H1 (cell line): ENCODE data around the gene PAK6. TPM values are rescaled to one million over a fixed set of nuclear protein-coding genes. Genes with fewer than 3 reads are reported as not detected.

ENCODE experiments used
- CREB1 ChIP-seq: IDR thresholded peaks from 2 replicates; pipeline ENCODE4 v1.6.1; 2012; ENCODE audit warnings: inconsistent platforms
- POLR2A ChIP-seq, 2 experiments: IDR thresholded peaks; 1 replicate in 1 of 2; 2 replicates in 1 of 2; pipeline ENCODE4 v1.6.1; 2011; ENCODE audit warnings: low read depth in 2 of 2, low read length in 2 of 2, mild to moderate bottlenecking in 2 of 2; ENCODE audit errors: control extremely low read depth in 1 of 2
- POU5F1 ChIP-seq: IDR thresholded peaks from 2 replicates; pipeline ENCODE4 v1.6.1; 2011; ENCODE audit warnings: low read depth, mild to moderate bottlenecking, low read length, moderate library complexity
- SIX5 ChIP-seq: IDR thresholded peaks from 2 replicates; pipeline ENCODE4 v1.6.1; 2011; ENCODE audit warnings: mild to moderate bottlenecking, low read depth, low read length
- TCF12 ChIP-seq: IDR thresholded peaks from 2 replicates; pipeline ENCODE4 v1.6.1; 2011; ENCODE audit warnings: low read depth, mild to moderate bottlenecking, low read length
- polyA plus RNA-seq, 7 experiments: library from polyadenylated mRNA; depleted of rRNA in 3 of 7; stranded (reverse) in 5 of 7; unstranded in 2 of 7; fragments of >200 nt in 5 of 7; fragments of 200-250 nt in 2 of 7; gene quantifications; 1 replicate in 5 of 7; 2 replicates in 1 of 7; 4 replicates in 1 of 7; pipeline versions ENCODE4 v1.2.1 to v1.2.3, GENCODE V29; 2011 to 2013; ENCODE audit warnings: missing spikeins in 2 of 7, mixed read lengths in 2 of 7
- total RNA-seq: library from RNA; stranded (reverse); fragmentation: NEBNext Ultra II Directional; extraction: Animal tissue kit (Norgen Biotek cat#: 25700); gene quantifications from 2 replicates; pipeline ENCODE4 v1.2.1, GENCODE V29; 2021
- TF ChIP-seq, protein P1 (sequence below): fragments of 300-600 bp; sonication (generic); IDR thresholded peaks from 2 replicates; pipeline ENCODE4 v1.7.1; 2012; ENCODE audit warnings: low read length, moderate library complexity, mild to moderate bottlenecking, inconsistent platforms; ENCODE audit not compliant: insufficient replicate concordance

Gene PAK6
- total and polyA plus RNA-seq, 2 of the 8 experiments (the other 6 are each of a cell fraction or from before 2014, with no cell fraction given), result 6.9 to 9.4 TPM

DNA sequence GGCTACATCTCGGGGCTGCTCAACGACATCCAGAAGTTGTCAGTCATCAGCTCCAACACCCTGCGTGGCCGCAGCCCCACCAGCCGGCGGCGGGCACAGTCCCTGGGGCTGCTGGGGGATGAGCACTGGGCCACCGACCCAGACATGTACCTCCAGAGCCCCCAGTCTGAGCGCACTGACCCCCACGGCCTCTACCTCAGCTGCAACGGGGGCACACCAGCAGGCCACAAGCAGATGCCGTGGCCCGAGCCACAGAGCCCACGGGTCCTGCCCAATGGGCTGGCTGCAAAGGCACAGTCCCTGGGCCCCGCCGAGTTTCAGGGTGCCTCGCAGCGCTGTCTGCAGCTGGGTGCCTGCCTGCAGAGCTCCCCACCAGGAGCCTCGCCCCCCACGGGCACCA is 27.0 kb downstream of the PAK6 start (continued):
- TF ChIP-seq, protein P1, sequence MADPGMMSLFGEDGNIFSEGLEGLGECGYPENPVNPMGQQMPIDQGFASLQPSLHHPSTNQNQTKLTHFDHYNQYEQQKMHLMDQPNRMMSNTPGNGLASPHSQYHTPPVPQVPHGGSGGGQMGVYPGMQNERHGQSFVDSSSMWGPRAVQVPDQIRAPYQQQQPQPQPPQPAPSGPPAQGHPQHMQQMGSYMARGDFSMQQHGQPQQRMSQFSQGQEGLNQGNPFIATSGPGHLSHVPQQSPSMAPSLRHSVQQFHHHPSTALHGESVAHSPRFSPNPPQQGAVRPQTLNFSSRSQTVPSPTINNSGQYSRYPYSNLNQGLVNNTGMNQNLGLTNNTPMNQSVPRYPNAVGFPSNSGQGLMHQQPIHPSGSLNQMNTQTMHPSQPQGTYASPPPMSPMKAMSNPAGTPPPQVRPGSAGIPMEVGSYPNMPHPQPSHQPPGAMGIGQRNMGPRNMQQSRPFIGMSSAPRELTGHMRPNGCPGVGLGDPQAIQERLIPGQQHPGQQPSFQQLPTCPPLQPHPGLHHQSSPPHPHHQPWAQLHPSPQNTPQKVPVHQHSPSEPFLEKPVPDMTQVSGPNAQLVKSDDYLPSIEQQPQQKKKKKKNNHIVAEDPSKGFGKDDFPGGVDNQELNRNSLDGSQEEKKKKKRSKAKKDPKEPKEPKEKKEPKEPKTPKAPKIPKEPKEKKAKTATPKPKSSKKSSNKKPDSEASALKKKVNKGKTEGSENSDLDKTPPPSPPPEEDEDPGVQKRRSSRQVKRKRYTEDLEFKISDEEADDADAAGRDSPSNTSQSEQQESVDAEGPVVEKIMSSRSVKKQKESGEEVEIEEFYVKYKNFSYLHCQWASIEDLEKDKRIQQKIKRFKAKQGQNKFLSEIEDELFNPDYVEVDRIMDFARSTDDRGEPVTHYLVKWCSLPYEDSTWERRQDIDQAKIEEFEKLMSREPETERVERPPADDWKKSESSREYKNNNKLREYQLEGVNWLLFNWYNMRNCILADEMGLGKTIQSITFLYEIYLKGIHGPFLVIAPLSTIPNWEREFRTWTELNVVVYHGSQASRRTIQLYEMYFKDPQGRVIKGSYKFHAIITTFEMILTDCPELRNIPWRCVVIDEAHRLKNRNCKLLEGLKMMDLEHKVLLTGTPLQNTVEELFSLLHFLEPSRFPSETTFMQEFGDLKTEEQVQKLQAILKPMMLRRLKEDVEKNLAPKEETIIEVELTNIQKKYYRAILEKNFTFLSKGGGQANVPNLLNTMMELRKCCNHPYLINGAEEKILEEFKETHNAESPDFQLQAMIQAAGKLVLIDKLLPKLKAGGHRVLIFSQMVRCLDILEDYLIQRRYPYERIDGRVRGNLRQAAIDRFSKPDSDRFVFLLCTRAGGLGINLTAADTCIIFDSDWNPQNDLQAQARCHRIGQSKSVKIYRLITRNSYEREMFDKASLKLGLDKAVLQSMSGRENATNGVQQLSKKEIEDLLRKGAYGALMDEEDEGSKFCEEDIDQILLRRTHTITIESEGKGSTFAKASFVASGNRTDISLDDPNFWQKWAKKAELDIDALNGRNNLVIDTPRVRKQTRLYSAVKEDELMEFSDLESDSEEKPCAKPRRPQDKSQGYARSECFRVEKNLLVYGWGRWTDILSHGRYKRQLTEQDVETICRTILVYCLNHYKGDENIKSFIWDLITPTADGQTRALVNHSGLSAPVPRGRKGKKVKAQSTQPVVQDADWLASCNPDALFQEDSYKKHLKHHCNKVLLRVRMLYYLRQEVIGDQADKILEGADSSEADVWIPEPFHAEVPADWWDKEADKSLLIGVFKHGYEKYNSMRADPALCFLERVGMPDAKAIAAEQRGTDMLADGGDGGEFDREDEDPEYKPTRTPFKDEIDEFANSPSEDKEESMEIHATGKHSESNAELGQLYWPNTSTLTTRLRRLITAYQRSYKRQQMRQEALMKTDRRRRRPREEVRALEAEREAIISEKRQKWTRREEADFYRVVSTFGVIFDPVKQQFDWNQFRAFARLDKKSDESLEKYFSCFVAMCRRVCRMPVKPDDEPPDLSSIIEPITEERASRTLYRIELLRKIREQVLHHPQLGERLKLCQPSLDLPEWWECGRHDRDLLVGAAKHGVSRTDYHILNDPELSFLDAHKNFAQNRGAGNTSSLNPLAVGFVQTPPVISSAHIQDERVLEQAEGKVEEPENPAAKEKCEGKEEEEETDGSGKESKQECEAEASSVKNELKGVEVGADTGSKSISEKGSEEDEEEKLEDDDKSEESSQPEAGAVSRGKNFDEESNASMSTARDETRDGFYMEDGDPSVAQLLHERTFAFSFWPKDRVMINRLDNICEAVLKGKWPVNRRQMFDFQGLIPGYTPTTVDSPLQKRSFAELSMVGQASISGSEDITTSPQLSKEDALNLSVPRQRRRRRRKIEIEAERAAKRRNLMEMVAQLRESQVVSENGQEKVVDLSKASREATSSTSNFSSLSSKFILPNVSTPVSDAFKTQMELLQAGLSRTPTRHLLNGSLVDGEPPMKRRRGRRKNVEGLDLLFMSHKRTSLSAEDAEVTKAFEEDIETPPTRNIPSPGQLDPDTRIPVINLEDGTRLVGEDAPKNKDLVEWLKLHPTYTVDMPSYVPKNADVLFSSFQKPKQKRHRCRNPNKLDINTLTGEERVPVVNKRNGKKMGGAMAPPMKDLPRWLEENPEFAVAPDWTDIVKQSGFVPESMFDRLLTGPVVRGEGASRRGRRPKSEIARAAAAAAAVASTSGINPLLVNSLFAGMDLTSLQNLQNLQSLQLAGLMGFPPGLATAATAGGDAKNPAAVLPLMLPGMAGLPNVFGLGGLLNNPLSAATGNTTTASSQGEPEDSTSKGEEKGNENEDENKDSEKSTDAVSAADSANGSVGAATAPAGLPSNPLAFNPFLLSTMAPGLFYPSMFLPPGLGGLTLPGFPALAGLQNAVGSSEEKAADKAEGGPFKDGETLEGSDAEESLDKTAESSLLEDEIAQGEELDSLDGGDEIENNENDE, result no peak
- no peak for TF ChIP-seq POLR2A (IDR thresholded peaks at IDR 0.05; ENCODE audit: control extremely low read depth in 1 of 2, low read depth in 2 of 2, low read length in 2 of 2)
- no peak for TF ChIP-seq POU5F1
- no peak for TF ChIP-seq SIX5
- no peak for TF ChIP-seq TCF12
- TF ChIP-seq CREB1, result no peak
